Activated CD4-positive, alpha-beta memory T cell treated with anti-CD3 and anti-CD28 coated beads for 36 hours (primary cell): ENCODE results near the gene GIN1. TPM values are rescaled to one million over a fixed set of nuclear protein-coding genes. Genes with fewer than 3 reads are reported as not detected.

Experiments used
- CTCF ChIA-PET: fragments of 350-600 bp; sonication (Branson Sonifier 250); formaldehyde crosslinking; loops from one replicate; lab custom pipeline; 2021; ENCODE audit warnings: antibody characterized with exemption, inconsistent platforms; lab: Charles Lee
- POLR2A ChIA-PET: fragments of 350-600 bp; sonication (Branson Sonifier 250); formaldehyde crosslinking; loops from one replicate; lab custom pipeline; 2021; ENCODE audit warnings: antibody characterized with exemption; lab: Charles Lee
- DNase-seq: peaks from one replicate; pipeline ENCODE4 v3.0.0-alpha.2; 2020
- H3K27ac Mint-ChIP-seq: one replicate; pipeline ENCODE4 v1.8.0; 2021; ENCODE audit warnings: mixed read lengths
- H3K27me3 Mint-ChIP-seq: one replicate; pipeline ENCODE4 v1.8.0; 2021; ENCODE audit warnings: mixed read lengths
- H3K36me3 Mint-ChIP-seq: one replicate; pipeline ENCODE4 v1.8.0; 2021; ENCODE audit warnings: mixed read lengths
- H3K4me1 Mint-ChIP-seq: one replicate; pipeline ENCODE4 v1.8.0; 2021; ENCODE audit warnings: low read depth, mixed read lengths
- H3K4me3 Mint-ChIP-seq: one replicate; pipeline ENCODE4 v1.8.0; 2021; ENCODE audit warnings: mild to moderate bottlenecking, mixed read lengths
- H3K9me3 Mint-ChIP-seq: one replicate; pipeline ENCODE4 v1.8.0; 2021; ENCODE audit warnings: mixed read lengths
- intact Hi-C: fragments of 100-400 bp; cut with micrococcal nuclease; formaldehyde crosslinking; loops from one replicate; pipeline ENCODE4 v1.15.1; 2023
- total RNA-seq, 2 experiments: library from RNA; stranded (reverse); gene quantifications; one replicate each; pipeline ENCODE4 v1.2.3, GENCODE V29; 2021

GIN1 gene
- total RNA-seq, 2 experiments from 2014 or later, result 9.7 to 10.7 TPM

DNA sequence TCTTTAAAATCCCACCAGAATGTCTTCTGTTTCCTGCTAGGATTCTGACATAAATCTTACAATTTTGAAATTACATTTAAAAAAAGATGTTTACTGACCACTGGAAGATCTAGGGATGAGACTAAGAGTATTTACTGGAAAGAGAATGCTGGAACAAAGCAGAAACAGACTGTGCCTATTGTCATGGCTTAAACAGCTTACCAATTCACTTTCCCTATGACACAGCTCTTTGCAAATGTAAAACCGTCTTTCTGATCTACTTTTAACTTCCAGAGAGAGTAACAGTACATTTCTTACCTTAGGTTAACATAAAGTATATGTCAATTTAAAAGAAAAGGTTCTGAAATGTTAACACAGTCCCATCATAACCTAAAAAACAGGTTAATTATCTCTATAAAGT lies 10.7 kb downstream of the GIN1 start:
- POLR2A ChIA-PET, result interaction anchor here (0.7 kb wide), 1 partner anchor 10 kb away, joined by 5 read pairs; the partner anchor contains the start of genes GIN1 and PPIP5K2
- H3K9me3 Mint-ChIP-seq, result peaks cover 3% of the 10 kb centered on the region
- no peak overlapping the region for H3K4me3 Mint-ChIP-seq
- no peak overlapping the region for H3K27ac Mint-ChIP-seq
- H3K36me3 Mint-ChIP-seq, result peaks cover 10% of the 10 kb centered on the region
- intact Hi-C loops, result no loop called here
- peaks cover 30% of the 10 kb centered on the region for H3K4me1 Mint-ChIP-seq
- H3K27me3 Mint-ChIP-seq, result no peaks in the 10 kb centered on the region
- DNase-seq, result no peak
- CTCF ChIA-PET, result no interaction called here

DNA sequence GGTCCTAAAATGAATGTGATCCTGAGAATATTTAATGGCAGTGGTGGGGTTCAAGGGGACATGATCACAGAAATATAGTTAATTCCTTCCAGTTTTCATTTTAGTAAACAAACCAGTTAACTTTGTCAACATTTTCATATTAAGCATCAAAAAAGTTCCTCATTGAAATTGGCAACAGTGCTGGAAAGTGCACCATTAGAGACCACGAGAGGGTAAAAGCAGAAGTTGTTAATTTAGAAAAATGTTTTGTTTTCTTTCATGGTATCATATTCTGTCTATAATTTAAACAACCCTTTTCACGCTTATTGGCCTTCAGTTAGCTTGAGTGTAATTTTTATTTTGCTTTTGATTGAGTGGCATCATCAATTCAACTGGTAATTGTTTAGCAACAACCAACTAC lies 11.9 kb downstream of the GIN1 start:
- peaks cover 3% of the 10 kb centered on the region for H3K9me3 Mint-ChIP-seq

DNA sequence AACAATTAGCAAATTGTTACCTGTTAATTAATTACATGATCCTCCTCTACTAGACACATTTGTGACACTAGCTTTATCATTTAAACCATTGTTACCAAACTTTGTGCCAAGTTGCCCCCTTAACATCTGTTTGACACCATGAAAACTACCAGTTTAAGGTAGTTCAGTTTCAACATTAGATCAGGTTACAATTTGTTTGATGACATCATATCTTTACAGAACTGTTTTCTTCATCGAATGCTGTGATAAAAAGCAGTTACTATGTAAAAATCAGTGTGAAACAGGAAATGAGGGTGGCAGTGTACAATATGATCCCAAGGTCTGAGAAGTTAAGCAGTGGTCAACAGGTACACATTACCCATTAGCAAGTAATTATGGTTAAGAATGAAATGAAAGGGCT lies 17.7 kb downstream of the GIN1 start:
- peaks cover 12% of the 10 kb centered on the region for H3K36me3 Mint-ChIP-seq
- no peaks in the 10 kb centered on the region for H3K9me3 Mint-ChIP-seq
- POLR2A ChIA-PET, result no interaction called here
- CTCF ChIA-PET, result no interaction called here
- DNase-seq, result no peak
- intact Hi-C loops, result no loop called here
- H3K27ac Mint-ChIP-seq, result no peak overlapping the region
- H3K4me1 Mint-ChIP-seq, result no peaks in the 10 kb centered on the region
- H3K4me3 Mint-ChIP-seq, result no peak overlapping the region
- no peaks in the 10 kb centered on the region for H3K27me3 Mint-ChIP-seq

More for the DNA sequence above, 11.9 kb downstream of the GIN1 start:
- Mint-ChIP-seq H3K36me3 (peaks cover 10% of the 10 kb centered on the region), H3K4me1 (peaks cover 29% of the 10 kb centered on the region), H3K4me3 (no peak overlapping the region), H3K27me3 (no peaks in the 10 kb centered on the region), H3K27ac (no peak overlapping the region)
- POLR2A ChIA-PET, result no interaction called here
- CTCF ChIA-PET, result no interaction called here
- intact Hi-C loops, result no loop called here
- no peak for DNase-seq

DNA sequence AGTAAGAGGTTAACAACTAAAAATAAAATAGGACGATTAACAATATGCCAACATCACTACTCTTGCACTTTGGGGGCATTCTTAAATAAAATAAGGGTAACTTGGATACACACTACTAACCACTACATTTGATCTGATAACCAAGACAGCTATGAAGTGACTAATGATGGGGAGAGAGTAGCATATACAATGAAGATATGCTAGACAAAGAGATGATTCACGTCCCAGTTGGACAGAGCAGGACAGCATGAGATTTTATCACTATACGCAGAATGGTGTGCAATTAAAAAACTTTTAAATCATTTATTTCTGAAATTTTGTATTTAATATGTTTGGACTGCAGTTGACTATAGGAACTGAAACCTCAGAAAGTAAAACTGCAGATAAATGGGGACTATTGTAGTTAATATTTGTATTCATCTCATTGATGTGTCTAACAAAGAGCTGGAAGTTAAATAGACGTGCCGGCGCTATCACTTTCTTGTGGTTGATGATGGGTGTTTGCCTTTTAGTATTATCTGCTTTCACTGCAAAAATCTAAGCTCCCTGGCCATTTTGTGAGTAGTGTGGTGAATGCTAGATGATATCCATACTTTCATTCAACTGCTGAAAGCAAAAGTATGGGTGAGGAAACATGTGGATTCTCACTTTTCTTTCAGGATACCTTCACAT lies 18.7 kb downstream of the GIN1 start:
- H3K4me3 Mint-ChIP-seq, result no peak overlapping the region
- peaks cover 18% of the 10 kb centered on the region for H3K36me3 Mint-ChIP-seq
- H3K27ac Mint-ChIP-seq, result no peak overlapping the region
- no peak for DNase-seq
- H3K27me3 Mint-ChIP-seq, result no peaks in the 10 kb centered on the region
- H3K9me3 Mint-ChIP-seq, result no peaks in the 10 kb centered on the region
- POLR2A ChIA-PET, result no interaction called here
- H3K4me1 Mint-ChIP-seq, result no peaks in the 10 kb centered on the region
- CTCF ChIA-PET, result interaction anchor here (0.6 kb wide), 2 partner anchors 97 to 306 kb away, joined by 3 read pairs; no protein-coding TSS in a partner anchor
- intact Hi-C loops, result no loop called here

DNA sequence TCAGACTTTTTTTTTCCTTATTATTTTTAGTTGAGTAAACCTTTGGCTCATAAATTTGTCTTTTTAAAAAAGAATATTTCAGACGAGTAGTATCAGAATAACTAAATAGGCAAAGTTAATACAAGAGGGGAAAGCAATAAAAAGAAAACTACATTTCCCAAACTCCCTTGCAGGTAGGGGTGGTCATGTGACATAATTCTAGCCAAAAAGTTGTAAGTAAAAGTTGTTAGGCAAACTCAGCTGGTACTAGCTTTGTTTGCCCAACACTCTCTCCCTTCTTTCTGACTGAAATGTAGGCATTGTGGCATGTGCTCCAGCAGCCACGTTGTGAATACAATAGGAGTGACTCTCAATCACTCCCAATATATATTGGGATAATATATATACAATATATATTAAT lies 20.9 kb downstream of the GIN1 start:
- H3K27me3 Mint-ChIP-seq, result no peaks in the 10 kb centered on the region
- peaks cover 23% of the 10 kb centered on the region for H3K36me3 Mint-ChIP-seq
- ChIA-PET POLR2A (no interaction called here), CTCF (no interaction called here)
- H3K9me3 Mint-ChIP-seq, result no peaks in the 10 kb centered on the region
- no peak overlapping the region for H3K4me3 Mint-ChIP-seq
- no peaks in the 10 kb centered on the region for H3K4me1 Mint-ChIP-seq
- intact Hi-C loops, result no loop called here
- no peak overlapping the region for H3K27ac Mint-ChIP-seq
- DNase-seq, result no peak

DNA sequence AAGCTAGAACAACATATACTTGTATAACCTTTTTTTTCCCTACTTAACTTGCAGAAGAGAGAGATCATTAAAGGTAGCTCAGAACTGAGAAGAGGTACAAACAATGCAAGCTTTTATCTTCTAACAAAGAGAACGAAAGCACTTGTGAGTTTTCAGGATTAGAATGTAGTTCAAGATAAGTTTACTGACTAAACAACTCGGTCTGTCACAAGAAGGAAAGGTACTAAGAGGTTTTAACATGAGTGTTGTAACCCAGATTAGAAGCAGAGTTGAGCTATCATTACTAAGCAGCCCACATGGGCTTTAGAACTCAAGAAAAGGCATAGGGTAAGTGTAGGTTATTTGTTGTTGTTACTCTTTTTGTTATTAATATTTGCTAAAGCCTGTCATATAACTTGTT lies 25.2 kb downstream of the GIN1 start:
- intact Hi-C loops, result no loop called here
- POLR2A ChIA-PET, result interaction anchor here (0.6 kb wide), 1 partner anchor 25 kb away, joined by 3 read pairs; the partner anchor contains the start of genes GIN1 and PPIP5K2
- CTCF ChIA-PET, result no interaction called here
- Mint-ChIP-seq H3K9me3 (no peaks in the 10 kb centered on the region), H3K4me3 (no peak overlapping the region), H3K27me3 (no peaks in the 10 kb centered on the region), H3K4me1 (no peaks in the 10 kb centered on the region), H3K27ac (no peak overlapping the region), H3K36me3 (peaks cover 39% of the 10 kb centered on the region)
- no peak for DNase-seq

DNA sequence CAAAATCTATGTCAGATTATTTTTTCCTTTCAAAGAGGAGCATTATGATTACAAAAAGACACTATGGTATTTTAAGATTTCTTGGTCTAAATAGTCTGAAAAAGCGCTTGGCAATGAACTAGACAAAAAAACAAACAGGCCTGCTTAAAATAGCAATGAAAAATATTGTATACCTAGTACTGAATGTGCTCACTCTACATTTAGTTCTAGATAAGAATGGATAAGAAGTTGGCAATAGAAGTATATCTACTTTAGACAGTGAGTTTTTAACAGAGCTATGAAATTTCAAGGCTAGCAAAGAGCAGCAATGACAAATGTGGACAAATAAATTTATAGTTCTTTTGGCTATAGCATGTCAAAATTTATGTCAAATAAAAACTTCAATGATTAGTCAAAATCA lies 26.2 kb downstream of the GIN1 start:
- Mint-ChIP-seq H3K4me1 (no peaks in the 10 kb centered on the region), H3K9me3 (no peaks in the 10 kb centered on the region), H3K27ac (no peak overlapping the region), H3K36me3 (peaks cover 42% of the 10 kb centered on the region), H3K27me3 (no peaks in the 10 kb centered on the region), H3K4me3 (no peak overlapping the region)
- ChIA-PET CTCF (no interaction called here), POLR2A (no interaction called here)
- intact Hi-C loops, result no loop called here
- DNase-seq, result no peak

DNA sequence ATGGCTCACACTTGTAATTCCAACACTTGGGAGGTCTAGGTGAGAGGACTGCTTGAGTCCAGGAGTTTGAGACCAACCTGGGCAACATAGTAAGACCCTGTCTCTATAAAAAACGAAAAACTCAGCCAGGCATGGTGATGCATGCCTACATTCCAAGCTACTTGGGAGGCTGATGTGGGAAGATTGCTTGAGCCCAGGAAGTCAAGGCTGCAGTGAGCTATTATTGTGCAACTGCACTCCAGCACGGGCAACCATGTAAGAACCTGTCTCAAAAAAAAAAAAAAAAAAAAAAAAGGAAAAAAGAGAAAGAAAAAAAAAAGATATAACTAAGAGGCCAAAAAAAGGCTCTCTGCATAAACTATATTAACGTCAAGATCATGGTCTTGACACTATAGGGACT lies 27.3 kb downstream of the GIN1 start:
- ChIA-PET POLR2A (no interaction called here), CTCF (no interaction called here)
- peaks cover 2% of the 10 kb centered on the region for H3K9me3 Mint-ChIP-seq
- H3K27me3 Mint-ChIP-seq, result no peaks in the 10 kb centered on the region
- intact Hi-C loops, result no loop called here
- DNase-seq, result no peak
- no peaks in the 10 kb centered on the region for H3K4me1 Mint-ChIP-seq
- H3K36me3 Mint-ChIP-seq, result peaks cover 47% of the 10 kb centered on the region
- no peak overlapping the region for H3K4me3 Mint-ChIP-seq
- H3K27ac Mint-ChIP-seq, result no peak overlapping the region

DNA sequence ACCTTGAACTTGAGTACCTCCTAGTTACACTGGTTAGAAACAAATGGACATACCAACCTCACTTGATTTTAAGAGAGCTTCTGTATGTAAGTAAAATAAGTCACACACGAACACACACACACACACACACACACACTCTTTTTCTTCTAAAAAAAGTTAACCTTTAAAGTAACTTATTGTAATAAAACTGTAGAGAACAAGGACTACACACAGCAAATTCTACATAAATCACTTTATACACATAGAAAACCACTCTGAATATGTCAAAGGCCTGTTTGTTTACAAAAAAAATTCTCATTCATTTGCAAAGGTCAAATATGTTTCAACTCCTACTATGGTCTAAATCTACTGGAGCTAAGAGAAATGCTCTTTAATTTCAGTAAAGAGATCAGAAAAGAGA lies 29.1 kb downstream of the GIN1 start:
- no peaks in the 10 kb centered on the region for H3K4me1 Mint-ChIP-seq
- H3K36me3 Mint-ChIP-seq, result peaks cover 56% of the 10 kb centered on the region
- no peaks in the 10 kb centered on the region for H3K27me3 Mint-ChIP-seq
- no peak overlapping the region for H3K4me3 Mint-ChIP-seq
- no peak for DNase-seq
- H3K27ac Mint-ChIP-seq, result no peak overlapping the region
- peaks cover 9% of the 10 kb centered on the region for H3K9me3 Mint-ChIP-seq
- ChIA-PET CTCF (no interaction called here), POLR2A (no interaction called here)
- intact Hi-C loops, result no loop called here

DNA sequence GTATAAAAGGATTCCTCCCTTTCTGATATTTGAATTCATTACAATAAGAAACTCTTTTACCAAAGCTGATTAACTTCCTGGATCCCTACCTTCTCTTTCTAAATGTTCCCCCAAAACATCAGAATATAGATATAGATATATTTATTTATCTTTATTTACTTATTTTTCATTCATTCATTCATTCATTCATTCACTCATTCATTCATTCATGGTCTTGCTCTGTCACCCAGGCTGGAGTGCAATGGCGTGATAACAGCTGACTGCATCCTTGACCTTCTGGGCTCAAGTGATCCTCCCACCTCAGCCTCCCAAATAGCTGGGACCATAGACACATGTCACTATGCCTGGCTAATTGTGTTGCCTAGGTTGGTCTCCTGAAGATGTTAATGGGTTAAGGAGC lies 30.7 kb downstream of the GIN1 start:
- POLR2A ChIA-PET, result no interaction called here
- intact Hi-C loops, result no loop called here
- CTCF ChIA-PET, result no interaction called here
- Mint-ChIP-seq H3K4me3 (no peak overlapping the region), H3K36me3 (peaks cover 67% of the 10 kb centered on the region), H3K9me3 (peaks cover 21% of the 10 kb centered on the region), H3K4me1 (no peaks in the 10 kb centered on the region), H3K27ac (no peak overlapping the region), H3K27me3 (no peaks in the 10 kb centered on the region)
- DNase-seq, result no peak

DNA sequence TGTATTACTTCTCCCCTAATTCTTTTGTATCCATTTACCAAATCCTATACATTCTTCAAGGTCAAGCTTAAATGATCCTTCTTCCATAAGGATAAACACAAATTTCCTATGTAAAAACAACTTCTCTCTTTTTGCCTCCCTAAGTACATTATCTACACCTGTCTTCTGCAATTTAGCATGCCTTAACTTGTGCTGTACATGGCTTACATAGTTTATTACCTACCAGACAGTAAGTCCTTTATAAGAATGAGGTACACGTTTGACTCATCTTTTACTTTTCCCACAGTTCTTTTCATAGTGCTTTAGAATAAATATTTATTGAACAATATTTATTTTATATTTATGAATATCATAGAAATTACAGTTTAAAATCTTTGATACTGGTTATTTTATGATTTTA lies 33.4 kb downstream of the GIN1 start:
- ChIA-PET CTCF (no interaction called here), POLR2A (no interaction called here)
- no peak overlapping the region for H3K27ac Mint-ChIP-seq
- no peaks in the 10 kb centered on the region for H3K27me3 Mint-ChIP-seq
- peaks cover 63% of the 10 kb centered on the region for H3K36me3 Mint-ChIP-seq
- no peaks in the 10 kb centered on the region for H3K4me1 Mint-ChIP-seq
- DNase-seq, result no peak
- H3K9me3 Mint-ChIP-seq, result peaks cover 49% of the 10 kb centered on the region
- intact Hi-C loops, result no loop called here
- H3K4me3 Mint-ChIP-seq, result no peak overlapping the region

DNA sequence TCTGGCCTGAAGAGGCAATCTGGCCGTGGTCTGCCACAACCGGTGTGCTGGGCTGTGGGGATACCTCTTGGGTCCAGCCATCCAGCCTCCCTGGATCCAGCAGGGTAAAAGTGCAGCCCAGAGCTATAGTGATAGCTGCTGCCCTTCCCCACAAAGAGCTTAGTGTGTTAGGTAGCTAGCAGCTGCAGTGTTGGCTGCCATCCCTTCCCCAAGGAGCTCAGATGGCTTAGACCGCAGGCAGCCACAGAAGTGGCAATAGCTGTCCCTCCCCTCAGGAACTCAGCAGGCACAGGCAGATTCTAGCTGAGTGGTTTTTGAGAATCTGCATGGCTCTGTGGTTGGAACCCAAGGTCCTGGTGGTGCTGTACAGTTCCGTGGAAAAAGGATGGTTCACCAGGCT lies 40.1 kb downstream of the GIN1 start:
- Mint-ChIP-seq H3K27me3 (no peaks in the 10 kb centered on the region), H3K9me3 (peaks cover 88% of the 10 kb centered on the region), H3K4me3 (no peak overlapping the region), H3K27ac (no peak overlapping the region), H3K36me3 (peaks cover 16% of the 10 kb centered on the region), H3K4me1 (no peaks in the 10 kb centered on the region)
- DNase-seq, result no peak
- POLR2A ChIA-PET, result no interaction called here
- CTCF ChIA-PET, result no interaction called here
- intact Hi-C loops, result no loop called here

DNA sequence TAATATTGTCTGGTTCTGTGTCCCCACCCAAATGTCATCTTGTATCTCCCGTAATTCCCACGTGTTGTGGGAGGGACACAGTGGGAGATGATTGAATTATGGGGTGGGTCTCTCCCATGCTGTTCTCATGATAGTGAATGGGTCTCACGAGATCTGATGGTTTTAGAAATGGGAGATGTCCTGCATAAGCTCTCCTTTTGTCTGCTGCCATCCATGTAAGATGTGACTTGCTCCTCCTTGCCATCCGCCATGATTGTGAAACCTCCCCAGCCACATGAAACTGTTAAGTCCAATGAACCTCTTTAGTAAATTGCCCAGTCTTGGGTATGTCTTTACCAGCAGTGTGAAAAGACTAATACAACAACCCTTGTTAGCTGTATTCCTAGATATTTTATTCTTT lies 44.5 kb downstream of the GIN1 start:
- intact Hi-C loops, result no loop called here
- Mint-ChIP-seq H3K9me3 (peaks cover 69% of the 10 kb centered on the region), H3K27me3 (no peaks in the 10 kb centered on the region), H3K27ac (no peak overlapping the region), H3K4me1 (no peaks in the 10 kb centered on the region), H3K4me3 (no peak overlapping the region), H3K36me3 (peaks cover 5% of the 10 kb centered on the region)
- no peak for DNase-seq
- ChIA-PET CTCF (no interaction called here), POLR2A (no interaction called here)
